ENCODE data around the gene PRICKLE1.

- TF ChIP-seq SIN3A (IDR thresholded peaks at IDR 0.05; ENCODE audit: borderline replicate concordance, insufficient read depth, low read length) (no peak), TAF1 (IDR thresholded peaks at IDR 0.05; ENCODE audit: borderline replicate concordance, insufficient read depth, low read length) (no peak), REST (IDR thresholded peaks at IDR 0.05; ENCODE audit: insufficient read depth in 1 of 2, low read depth in 2 of 2, low read length in 2 of 2) (no peak), POLR2AphosphoS5 (IDR thresholded peaks at IDR 0.05; ENCODE audit: low read depth, low read length) (no peak)
Measured at GRCh38 chr12:42617622-42618021, 28.1 kb upstream of the PRICKLE1 start.
